ENCODE measurements around the gene ZNF547. TPM values are rescaled to one million over a fixed set of nuclear protein-coding genes. Genes with fewer than 3 reads are reported as not detected.

ZNF547 gene
- total RNA-seq, 1 experiment from 2014 or later = 6.4 TPM

Other genes starting within 250 kb of the ZNF547 start
- gene USP29, start 243.6 kb upstream of the ZNF547 start, total RNA-seq (2014; rRNA removed; shearing (Covaris generic)) = not detected in 2 replicates
- not detected in 2 replicates for gene ZIM3, start 218.3 kb upstream of the ZNF547 start, total RNA-seq (2014; rRNA removed; shearing (Covaris generic))
- gene DUXA, start 196.1 kb upstream of the ZNF547 start, total RNA-seq (2014; rRNA removed; shearing (Covaris generic)) = not detected in 2 replicates
- 26.9 and 32.3 TPM in 2 replicates for gene ZNF264, start 172.1 kb upstream of the ZNF547 start, total RNA-seq (2014; rRNA removed; shearing (Covaris generic))
- gene AURKC, start 132.5 kb upstream of the ZNF547 start, total RNA-seq (2014; rRNA removed; shearing (Covaris generic)) = 0.92 and 1.0 TPM in 2 replicates
- gene ZNF805, start 122.9 kb upstream of the ZNF547 start, total RNA-seq (2014; rRNA removed; shearing (Covaris generic)) = 6.4 and 7.3 TPM in 2 replicates
- 22.6 and 22.7 TPM in 2 replicates for gene ZNF460, start 83.1 kb upstream of the ZNF547 start, total RNA-seq (2014; rRNA removed; shearing (Covaris generic))
- 4.5 and 6.4 TPM in 2 replicates for gene ZNF543, start 43.1 kb upstream of the ZNF547 start, total RNA-seq (2014; rRNA removed; shearing (Covaris generic))
- gene ZNF304, start 12.3 kb upstream of the ZNF547 start, total RNA-seq (2014; rRNA removed; shearing (Covaris generic)) = 5.0 and 7.0 TPM in 2 replicates
- 12.2 and 17.1 TPM in 2 replicates for gene TRAPPC2B, start within 50 bp of the ZNF547 start, total RNA-seq (2014; rRNA removed; shearing (Covaris generic))
- 9.5 and 11.6 TPM in 2 replicates for gene ZNF548, start 26.3 kb downstream of the ZNF547 start, total RNA-seq (2014; rRNA removed; shearing (Covaris generic))
- gene ZNF17, start 47.6 kb downstream of the ZNF547 start, total RNA-seq (2014; rRNA removed; shearing (Covaris generic)) = 6.1 and 16.0 TPM in 2 replicates
- gene ZNF749, start 71.8 kb downstream of the ZNF547 start, total RNA-seq (2014; rRNA removed; shearing (Covaris generic)) = 16.0 and 17.7 TPM in 2 replicates
- 0.14 TPM in 1 of 2 replicates, not detected in the other for gene VN1R1, start 93.6 kb downstream of the ZNF547 start, total RNA-seq (2014; rRNA removed; shearing (Covaris generic))
- gene ZNF772, start 114.0 kb downstream of the ZNF547 start, total RNA-seq (2014; rRNA removed; shearing (Covaris generic)) = 11.3 and 18.0 TPM in 2 replicates
- gene ZNF419, start 124.2 kb downstream of the ZNF547 start, total RNA-seq (2014; rRNA removed; shearing (Covaris generic)) = 6.9 and 8.0 TPM in 2 replicates
- gene ZNF773, start 136.4 kb downstream of the ZNF547 start, total RNA-seq (2014; rRNA removed; shearing (Covaris generic)) = 21.9 and 22.3 TPM in 2 replicates
- gene ZNF549, start 163.8 kb downstream of the ZNF547 start, total RNA-seq (2014; rRNA removed; shearing (Covaris generic)) = 3.7 and 4.2 TPM in 2 replicates
- 7.4 and 9.5 TPM in 2 replicates for gene ZNF550, start 196.3 kb downstream of the ZNF547 start, total RNA-seq (2014; rRNA removed; shearing (Covaris generic))
- 5.1 and 5.2 TPM in 2 replicates for gene ZNF416, start 215.4 kb downstream of the ZNF547 start, total RNA-seq (2014; rRNA removed; shearing (Covaris generic))
- 0.51 and 1.5 TPM in 2 replicates for gene ZIK1, start 220.6 kb downstream of the ZNF547 start, total RNA-seq (2014; rRNA removed; shearing (Covaris generic))
- 22.0 and 30.3 TPM in 2 replicates for gene ZNF530, start 236.3 kb downstream of the ZNF547 start, total RNA-seq (2014; rRNA removed; shearing (Covaris generic))

Measured in HT1080 (cell line).